IgD-negative memory B cell (primary cell): ENCODE measurements around the gene DAB1. TPM values are rescaled to one million over a fixed set of nuclear protein-coding genes. Genes with fewer than 3 reads are reported as not detected.
"Not testable (repeated sequence)": the region's sequence is repeated elsewhere in the genome, so short reads cannot be mapped to it uniquely, and the experiment has no call there.

Source experiments
- H3K27ac Mint-ChIP-seq, 3 donors: one replicate each; pipeline ENCODE4 v1.8.0; 2020 to 2022; ENCODE audit warnings: mild to moderate bottlenecking in 3 of 3, mixed read lengths in 3 of 3, moderate library complexity in 1 of 3
- H3K27me3 Mint-ChIP-seq: one replicate; pipeline ENCODE4 v1.8.0; 2021; ENCODE audit warnings: mixed read lengths
- H3K36me3 Mint-ChIP-seq: one replicate; pipeline ENCODE4 v1.8.0; 2020; ENCODE audit warnings: mild to moderate bottlenecking, mixed read lengths
- H3K4me1 Mint-ChIP-seq, 3 donors: one replicate each; pipeline ENCODE4 v1.8.0; 2020 to 2022; ENCODE audit warnings: mixed read lengths in 3 of 3, mild to moderate bottlenecking in 1 of 3
- H3K4me3 Mint-ChIP-seq, 4 donors: one replicate each; pipeline ENCODE4 v1.8.0; 2020 to 2022; ENCODE audit warnings: mild to moderate bottlenecking in 4 of 4, mixed read lengths in 4 of 4, moderate library complexity in 3 of 4
- H3K9me3 Mint-ChIP-seq, 3 donors: one replicate each; pipeline ENCODE4 v1.8.0; 2020 to 2021; ENCODE audit warnings: mixed read lengths in 3 of 3, mild to moderate bottlenecking in 1 of 3
- polyA plus RNA-seq: library from polyadenylated mRNA; unstranded; fragments of 300-500 nt; fragmentation: Illumina TruSeq; gene quantifications from one replicate; pipeline ENCODE4 v1.2.3, GENCODE V29; 2021

Gene DAB1
- polyA plus RNA-seq, 1 donor from 2014 or later, result 0.08 TPM

DNA sequence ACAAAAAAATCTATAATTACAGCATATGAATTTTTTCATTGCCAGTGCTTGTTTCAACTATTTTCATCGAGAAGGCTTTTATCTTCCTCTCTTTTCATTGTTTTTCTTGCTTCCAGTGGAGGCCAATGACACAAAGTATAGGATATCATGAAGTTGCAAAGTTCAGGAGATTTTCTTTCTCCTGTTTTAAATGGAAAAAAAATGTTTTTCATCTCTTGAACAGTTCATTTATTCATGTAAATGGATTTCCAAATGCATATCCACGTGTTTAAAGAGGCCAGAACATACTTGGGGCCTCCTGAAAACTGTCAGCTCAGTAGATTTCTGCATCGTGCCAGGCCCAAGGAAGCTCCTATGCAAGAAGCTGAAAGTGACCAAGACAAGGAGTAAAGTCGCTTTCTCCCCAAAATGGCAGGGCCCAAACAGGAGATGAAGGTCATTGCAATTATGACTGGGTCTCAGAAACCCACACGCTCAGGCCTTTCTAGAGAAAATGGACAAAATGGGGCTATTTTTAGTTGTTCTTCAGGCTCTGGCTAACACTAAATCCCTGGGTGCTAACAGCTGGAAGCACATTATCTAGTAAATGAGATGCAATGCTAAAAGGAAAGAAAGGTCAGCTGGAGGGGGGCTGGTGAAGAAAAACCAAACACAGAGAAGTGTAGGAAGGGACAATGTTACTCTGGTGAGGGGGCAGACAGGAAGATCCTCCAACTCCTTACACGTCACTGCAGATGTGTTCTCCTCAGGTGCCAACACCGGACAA, 321.1 kb downstream of the DAB1 start:
- no peak overlapping the region for H3K27ac Mint-ChIP-seq
- no peaks in the 10 kb centered on the region for H3K36me3 Mint-ChIP-seq
- H3K4me3 Mint-ChIP-seq, result no peak overlapping the region
- H3K27me3 Mint-ChIP-seq, result peaks cover 4% of the 10 kb centered on the region
- no peaks in the 10 kb centered on the region for H3K9me3 Mint-ChIP-seq
- H3K4me1 Mint-ChIP-seq, result no peaks in the 10 kb centered on the region

DNA sequence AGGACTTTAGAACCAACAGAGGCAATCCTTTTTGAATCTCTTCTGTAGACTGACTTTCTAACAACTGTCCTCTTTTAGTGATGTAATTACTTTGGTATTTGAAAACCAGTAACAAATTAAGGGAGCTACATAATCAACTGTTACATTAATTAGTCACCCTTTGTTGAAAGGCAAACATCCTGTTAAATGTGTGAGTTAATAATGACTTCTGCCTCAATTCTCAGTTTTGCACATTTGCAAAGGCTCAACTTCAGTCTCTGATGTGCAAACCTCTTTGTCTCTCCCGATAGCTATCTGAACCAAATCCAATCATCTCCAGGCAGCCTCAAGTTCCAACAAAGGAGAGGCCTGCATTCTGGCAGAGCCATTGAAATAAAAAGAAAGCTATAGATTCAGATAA, 322.7 kb downstream of the DAB1 start:
- Mint-ChIP-seq H3K36me3 (no peaks in the 10 kb centered on the region), H3K4me1 (no peaks in the 10 kb centered on the region), H3K27ac (no peak overlapping the region), H3K9me3 (no peaks in the 10 kb centered on the region), H3K27me3 (peaks cover 4% of the 10 kb centered on the region), H3K4me3 (no peak overlapping the region)

DNA sequence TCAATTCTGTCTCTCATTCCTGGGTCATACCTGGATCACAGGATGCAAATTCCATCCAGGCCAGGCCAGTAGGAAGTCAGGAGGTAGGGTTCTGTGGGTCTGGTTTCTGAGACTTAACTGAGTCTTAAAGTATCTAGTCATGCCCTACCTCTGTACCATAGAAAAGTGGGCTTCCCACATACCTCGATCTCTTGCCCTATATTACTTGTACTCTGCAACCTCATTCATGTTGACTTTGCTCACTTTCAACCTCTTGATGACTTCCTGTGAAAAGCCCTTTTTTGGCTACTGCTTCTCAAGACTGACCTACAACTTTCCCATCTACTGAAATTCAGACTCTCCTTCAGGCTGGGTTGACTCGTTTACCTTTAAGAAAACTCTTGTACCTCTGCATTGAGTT, 329.1 kb downstream of the DAB1 start:
- peak overlapping the region in 1 of 4 donors; percentile 20 for H3K4me3 Mint-ChIP-seq
- no peaks in the 10 kb centered on the region for H3K27me3 Mint-ChIP-seq
- H3K27ac Mint-ChIP-seq, result no peak overlapping the region
- H3K9me3 Mint-ChIP-seq, result peaks cover 0 to 5% (median 5%) of the 10 kb centered on the region in 3 donors
- H3K4me1 Mint-ChIP-seq, result no peaks in the 10 kb centered on the region
- peaks cover 3% of the 10 kb centered on the region for H3K36me3 Mint-ChIP-seq

DNA sequence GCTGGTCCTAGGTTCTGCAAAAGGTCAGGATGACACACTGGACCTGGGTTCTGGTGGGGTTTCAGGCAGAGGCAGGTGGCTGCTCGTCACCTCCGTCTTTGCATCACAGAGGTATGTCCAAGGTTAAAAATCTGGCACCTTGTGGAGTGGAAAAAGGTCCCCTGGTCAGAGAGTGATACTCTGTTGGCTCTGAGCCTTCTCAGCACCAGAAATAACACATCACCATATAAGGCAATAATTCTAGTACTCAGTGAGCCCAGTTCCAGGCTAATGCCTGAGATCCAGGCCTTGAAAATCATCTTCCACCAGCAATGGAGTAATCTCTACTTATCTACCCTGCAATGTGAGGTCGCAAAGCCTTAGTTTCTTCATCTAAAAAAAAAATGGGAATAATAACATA, 330.7 kb downstream of the DAB1 start:
- peaks cover 3% of the 10 kb centered on the region for H3K36me3 Mint-ChIP-seq
- H3K4me1 Mint-ChIP-seq, result no peaks in the 10 kb centered on the region
- no peaks in the 10 kb centered on the region for H3K27me3 Mint-ChIP-seq
- no peak overlapping the region for H3K4me3 Mint-ChIP-seq
- H3K9me3 Mint-ChIP-seq, result peaks cover 0 to 5% (median 5%) of the 10 kb centered on the region in 3 donors
- no peak overlapping the region for H3K27ac Mint-ChIP-seq

- Mint-ChIP-seq H3K4me3 (no peak overlapping the region), H3K27me3 (no peaks in the 10 kb centered on the region), H3K27ac (no peak overlapping the region), H3K4me1 (no peaks in the 10 kb centered on the region), H3K9me3 (peaks cover 0 to 5% (median 5%) of the 10 kb centered on the region in 3 donors), H3K36me3 (peaks cover 3% of the 10 kb centered on the region)
Observed at GRCh38 chr1:57091642-57092041, 332.2 kb downstream of the DAB1 start.

DNA sequence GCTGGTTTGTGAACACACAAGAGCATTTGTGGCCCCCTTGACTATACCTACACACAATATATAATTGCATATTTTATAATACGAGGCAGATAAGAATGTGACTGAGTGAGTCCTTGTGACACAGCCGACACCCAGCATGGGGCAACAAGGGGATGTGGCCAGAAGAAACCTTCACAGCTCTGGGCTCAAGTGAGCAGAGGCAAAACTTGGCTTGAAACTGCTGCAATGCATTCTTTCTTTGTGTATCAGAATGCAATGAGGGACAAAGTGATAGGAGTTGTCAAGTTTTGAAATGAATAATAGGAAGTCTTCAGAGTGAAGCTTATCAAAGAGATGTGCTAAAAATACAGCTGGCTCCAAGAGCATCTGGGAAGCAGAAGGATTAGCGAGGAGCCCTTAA, 334.0 kb downstream of the DAB1 start:
- H3K27me3 Mint-ChIP-seq, result peaks cover 1% of the 10 kb centered on the region
- no peaks in the 10 kb centered on the region for H3K4me1 Mint-ChIP-seq
- no peak overlapping the region for H3K27ac Mint-ChIP-seq
- H3K9me3 Mint-ChIP-seq, result peaks cover 0 to 5% (median 5%) of the 10 kb centered on the region in 3 donors
- H3K36me3 Mint-ChIP-seq, result no peaks in the 10 kb centered on the region
- no peak overlapping the region for H3K4me3 Mint-ChIP-seq

DNA sequence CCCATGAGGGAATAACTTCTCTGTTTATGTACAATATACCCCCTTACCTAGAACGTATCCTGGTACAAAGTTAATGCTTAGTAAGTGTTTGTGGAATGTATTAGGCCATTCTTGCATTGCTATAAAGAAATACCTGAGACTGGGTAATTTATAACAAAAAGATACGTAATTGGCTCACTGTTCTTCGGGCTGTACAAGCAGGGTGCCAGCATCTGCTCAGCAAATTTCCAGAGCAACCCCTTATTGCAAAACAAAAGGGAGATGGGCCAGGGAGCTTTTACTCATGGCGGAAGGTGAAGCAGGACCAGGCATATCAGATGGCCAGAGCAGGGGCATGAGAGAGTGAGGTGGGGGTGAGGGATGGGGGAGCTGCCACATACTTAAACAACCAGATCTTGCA, 334.6 kb downstream of the DAB1 start:
- Mint-ChIP-seq H3K27me3 (peaks cover 1% of the 10 kb centered on the region), H3K4me1 (no peaks in the 10 kb centered on the region), H3K36me3 (no peaks in the 10 kb centered on the region), H3K4me3 (no peak overlapping the region), H3K9me3 (peaks cover 0 to 5% (median 5%) of the 10 kb centered on the region in 3 donors), H3K27ac (no peak overlapping the region)

- Mint-ChIP-seq H3K4me3 (no peak overlapping the region), H3K27me3 (peaks cover 1% of the 10 kb centered on the region), H3K36me3 (no peaks in the 10 kb centered on the region), H3K27ac (no peak overlapping the region), H3K4me1 (no peaks in the 10 kb centered on the region), H3K9me3 (peaks cover 0 to 5% (median 5%) of the 10 kb centered on the region in 3 donors)
Observed at GRCh38 chr1:57088653-57089052, 335.2 kb downstream of the DAB1 start.

GRCh38 chr1:57087660-57088059, 336.2 kb downstream of the DAB1 start:
- H3K27me3 Mint-ChIP-seq, H3K4me1 Mint-ChIP-seq, H3K9me3 Mint-ChIP-seq, H3K27ac Mint-ChIP-seq, H3K36me3 Mint-ChIP-seq, H3K4me3 Mint-ChIP-seq: not testable (repeated sequence)

DNA sequence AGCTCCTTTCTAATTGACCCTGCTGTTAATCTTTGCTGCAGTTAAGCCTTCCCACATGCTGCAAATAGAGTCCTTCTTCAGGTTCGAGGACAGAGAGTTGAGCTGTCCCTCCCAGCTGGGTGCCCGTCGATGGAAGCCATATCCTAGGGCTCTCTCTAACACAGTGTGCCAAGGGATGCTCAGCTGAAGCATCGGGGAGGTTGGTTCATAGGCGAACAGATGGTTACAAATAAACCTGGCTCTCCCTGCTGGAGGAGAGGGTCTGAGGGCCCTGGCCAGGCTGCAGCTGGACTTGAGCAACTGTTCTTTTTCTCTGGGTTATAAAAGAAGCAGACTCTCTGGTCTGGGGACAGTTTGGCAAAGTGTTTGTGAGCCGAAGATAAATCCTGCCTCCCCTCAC, 337.7 kb downstream of the DAB1 start:
- Mint-ChIP-seq H3K4me1 (no peaks in the 10 kb centered on the region), H3K4me3 (no peak overlapping the region)

DNA sequence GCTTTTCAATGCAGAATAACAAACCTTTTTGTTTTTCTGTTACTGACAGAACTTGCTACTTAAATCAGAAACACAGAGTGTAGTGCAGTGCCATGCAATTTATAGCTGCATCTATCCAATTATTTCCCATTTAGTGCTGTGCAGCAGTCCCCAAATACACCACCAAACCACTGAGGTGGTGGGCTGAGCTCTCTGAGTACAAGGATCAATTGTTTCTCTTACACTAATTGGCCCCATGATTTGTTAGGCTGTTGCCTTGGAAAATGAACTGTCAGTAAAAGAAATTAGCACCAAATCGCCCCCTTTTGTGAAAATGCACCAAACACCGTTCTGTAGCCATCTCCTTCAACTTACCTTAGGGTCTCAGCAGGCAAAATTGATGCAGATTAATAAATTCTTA, 339.2 kb downstream of the DAB1 start:
- no peak overlapping the region for H3K27ac Mint-ChIP-seq
- H3K4me1 Mint-ChIP-seq, result no peaks in the 10 kb centered on the region
- H3K36me3 Mint-ChIP-seq, result peaks cover 2% of the 10 kb centered on the region
- peaks cover 1% of the 10 kb centered on the region for H3K27me3 Mint-ChIP-seq
- no peak overlapping the region for H3K4me3 Mint-ChIP-seq
- H3K9me3 Mint-ChIP-seq, result no peaks in the 10 kb centered on the region

More for the DNA sequence above, 337.7 kb downstream of the DAB1 start:
- H3K36me3 Mint-ChIP-seq, result no peaks in the 10 kb centered on the region
- H3K27ac Mint-ChIP-seq, result no peak overlapping the region
- peaks cover 1% of the 10 kb centered on the region for H3K27me3 Mint-ChIP-seq
- no peaks in the 10 kb centered on the region for H3K9me3 Mint-ChIP-seq

- no peaks in the 10 kb centered on the region for H3K4me1 Mint-ChIP-seq
- peaks cover 1% of the 10 kb centered on the region for H3K27me3 Mint-ChIP-seq
- no peak overlapping the region for H3K27ac Mint-ChIP-seq
- H3K4me3 Mint-ChIP-seq, result no peak overlapping the region
- H3K36me3 Mint-ChIP-seq, result peaks cover 2% of the 10 kb centered on the region
- no peaks in the 10 kb centered on the region for H3K9me3 Mint-ChIP-seq
Observed at GRCh38 chr1:57082711-57083439, 341.0 kb downstream of the DAB1 start.

DNA sequence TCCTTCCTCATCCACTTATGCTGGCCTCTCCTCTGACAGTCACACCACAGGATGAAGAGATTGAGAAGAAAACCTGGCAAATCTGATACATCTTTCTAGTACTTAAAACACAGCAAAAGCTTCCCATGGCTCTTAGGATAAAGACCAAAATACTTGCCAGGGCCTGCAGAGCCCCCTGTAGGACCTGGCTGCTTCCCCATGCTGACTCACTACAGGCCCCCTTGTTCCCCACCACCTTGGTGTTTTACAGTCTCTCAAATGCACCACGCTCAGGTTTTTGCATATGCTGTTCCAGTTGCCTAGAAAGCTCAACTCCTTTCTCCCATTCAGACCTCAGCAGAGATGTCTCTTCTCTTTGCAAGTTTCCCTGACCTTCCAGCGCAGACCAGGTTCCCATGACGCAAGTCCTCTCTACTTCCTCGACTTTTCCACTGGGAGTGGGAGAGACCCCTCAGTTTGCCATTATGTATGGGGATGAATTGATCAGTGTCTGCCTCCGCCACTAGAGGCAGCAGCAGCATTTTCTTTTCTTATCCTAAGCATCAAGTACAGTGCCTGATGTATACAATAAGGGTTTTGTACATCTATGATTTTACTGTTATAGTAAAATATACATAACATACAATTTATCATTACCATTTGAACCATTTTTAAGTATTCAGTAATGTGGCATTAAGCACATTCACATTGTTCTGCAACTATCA, 344.3 kb downstream of the DAB1 start:
- Mint-ChIP-seq H3K9me3 (no peaks in the 10 kb centered on the region), H3K4me1 (no peaks in the 10 kb centered on the region), H3K27me3 (no peaks in the 10 kb centered on the region), H3K27ac (no peak overlapping the region), H3K4me3 (no peak overlapping the region), H3K36me3 (peaks cover 2% of the 10 kb centered on the region)

- Mint-ChIP-seq H3K4me3 (no peak overlapping the region), H3K27ac (no peak overlapping the region)
Observed at GRCh38 chr1:57072401-57073110, 351.3 kb downstream of the DAB1 start.

DNA sequence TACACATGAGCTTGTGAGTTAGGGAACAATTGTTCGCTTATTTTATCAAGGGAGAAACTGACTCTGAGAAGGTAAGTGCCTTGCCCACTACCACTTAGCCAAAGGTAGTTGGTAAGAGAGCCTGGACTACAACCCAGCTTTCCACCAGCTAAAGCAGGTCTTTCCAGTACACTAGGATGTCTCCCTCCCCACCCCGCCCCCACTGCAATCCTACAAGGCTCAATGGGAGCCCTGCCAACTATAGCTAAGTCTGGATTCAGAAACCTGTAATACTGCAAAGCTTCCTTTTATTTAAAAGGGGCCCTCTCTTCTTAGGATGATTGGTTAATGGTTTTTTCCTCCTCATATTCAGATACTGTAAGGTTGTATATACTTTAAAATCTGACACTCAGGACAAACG, 356.0 kb downstream of the DAB1 start:
- no peaks in the 10 kb centered on the region for H3K9me3 Mint-ChIP-seq
- no peaks in the 10 kb centered on the region for H3K4me1 Mint-ChIP-seq
- peaks cover 2% of the 10 kb centered on the region for H3K27me3 Mint-ChIP-seq
- H3K27ac Mint-ChIP-seq, result no peak overlapping the region
- no peak overlapping the region for H3K4me3 Mint-ChIP-seq
- H3K36me3 Mint-ChIP-seq, result no peaks in the 10 kb centered on the region

More at GRCh38 chr1:57072401-57073110, 351.3 kb downstream of the DAB1 start:
- H3K9me3 Mint-ChIP-seq, result no peaks in the 10 kb centered on the region
- no peaks in the 10 kb centered on the region for H3K4me1 Mint-ChIP-seq
- H3K27me3 Mint-ChIP-seq, result peaks cover 2% of the 10 kb centered on the region
- no peaks in the 10 kb centered on the region for H3K36me3 Mint-ChIP-seq
